Tibial nerve (tissue), 4 donors: Measurements from ENCODE around the gene USP34. TPM values are rescaled to one million over a fixed set of nuclear protein-coding genes. Genes with fewer than 3 reads are reported as not detected.

ENCODE experiments used
- DNase-seq, 2 donors: peaks; one replicate each; pipeline ENCODE4 v3.0.0-alpha.2; 2019; ENCODE audit warnings: low spot score in 2 of 2
- H3K27ac ChIP-seq, 4 donors: fragments of 200-600 bp; sonication (generic) in 3 of 4; one replicate each; pipeline ENCODE4 v1.5.1; 2017 to 2019; ENCODE audit warnings: mild to moderate bottlenecking in 1 of 4
- H3K27me3 ChIP-seq, 2 donors: fragments of 200-600 bp; sonication (generic) in 1 of 2; one replicate each; pipeline versions ENCODE4 v1.5.1 to v1.6.0; 2017 to 2019
- H3K36me3 ChIP-seq, 3 donors: fragments of 200-600 bp; sonication (generic); one replicate each; pipeline ENCODE4 v1.5.1; 2018 to 2019
- H3K4me1 ChIP-seq, 4 donors: fragments of 200-600 bp; sonication (generic) in 3 of 4; one replicate each; pipeline ENCODE4 v1.5.1; 2017 to 2019
- H3K4me3 ChIP-seq, 4 donors: fragments of 200-600 bp; sonication (generic) in 3 of 4; one replicate each; pipeline ENCODE4 v1.5.1; 2017 to 2019; ENCODE audit warnings: mild to moderate bottlenecking in 1 of 4, moderate library complexity in 1 of 4
- H3K9me3 ChIP-seq, 4 donors: fragments of 200-600 bp; sonication (generic) in 3 of 4; one replicate each; pipeline ENCODE4 v1.5.1; 2017 to 2019
- EP300 ChIP-seq, 2 donors: sonication (generic); formaldehyde crosslinking; IDR thresholded peaks; one replicate each; pipeline ENCODE4 v1.6.1; 2017; ENCODE audit warnings: antibody characterized with exemption in 2 of 2, mild to moderate bottlenecking in 1 of 2
- POLR2A ChIP-seq, 2 donors: fragments of 450-650 bp; IDR thresholded peaks; one replicate each; pipeline ENCODE4 v1.6.1; 2017; ENCODE audit warnings: antibody characterized with exemption in 2 of 2, mild to moderate bottlenecking in 2 of 2, moderate library complexity in 2 of 2
- WGBS, 2 donors: methylation state at CpG; one replicate each; pipeline ENCODE4 v1.1.5; 2018; 5-methylcytosine and 5-hydroxymethylcytosine counted together
- total RNA-seq, 4 donors: library from RNA; depleted of rRNA; stranded (reverse); fragments of >200 nt; gene quantifications; one replicate each; pipeline ENCODE4 v1.1.0, GENCODE V29; 2016
- TF ChIP-seq, protein P1 (sequence below), 5 experiments: fragments of 200-600 bp in 3 of 5; fragments of 450-650 bp in 2 of 5; sonication (generic) in 3 of 5; IDR thresholded peaks; one replicate each; pipeline ENCODE4 v1.5.1; 2016 to 2019; ENCODE audit warnings: antibody characterized with exemption in 5 of 5, mild to moderate bottlenecking in 3 of 5, moderate library complexity in 2 of 5

The USP34 gene
- total RNA-seq, 4 donors from 2014 or later: 114 to 211 (median 148) TPM

GRCh38 chr2:61183795-61184194 is 287.1 kb downstream of the USP34 start:
- Histone ChIP-seq H3K4me3 (no peak overlapping the region), H3K4me1 (peaks cover 0 to 42% (median 28%) of the 10 kb centered on the region in 4 donors), H3K9me3 (no peaks in the 10 kb centered on the region), H3K27me3 (no peaks in the 10 kb centered on the region), H3K27ac (no peak overlapping the region), H3K36me3 (peaks cover 2 to 94% (median 24%) of the 10 kb centered on the region in 3 donors)
- no peak for DNase-seq
- no peak for TF ChIP-seq POLR2A (IDR thresholded peaks at IDR 0.05)
- no peak for TF ChIP-seq EP300 (IDR thresholded peaks at IDR 0.05)
- 95 to 98% methylated on average over 3 of the region's 3 CpGs for WGBS, 2 donors

GRCh38 chr2:61182059-61182383 is 288.9 kb downstream of the USP34 start:
- 75 to 78% methylated on average over 6 of the region's 6 CpGs for WGBS, 2 donors
- no peak for DNase-seq
- H3K27me3 ChIP-seq: no peaks in the 10 kb centered on the region
- H3K36me3 ChIP-seq: peaks cover 2 to 76% (median 20%) of the 10 kb centered on the region in 3 donors
- TF ChIP-seq, protein P1, sequence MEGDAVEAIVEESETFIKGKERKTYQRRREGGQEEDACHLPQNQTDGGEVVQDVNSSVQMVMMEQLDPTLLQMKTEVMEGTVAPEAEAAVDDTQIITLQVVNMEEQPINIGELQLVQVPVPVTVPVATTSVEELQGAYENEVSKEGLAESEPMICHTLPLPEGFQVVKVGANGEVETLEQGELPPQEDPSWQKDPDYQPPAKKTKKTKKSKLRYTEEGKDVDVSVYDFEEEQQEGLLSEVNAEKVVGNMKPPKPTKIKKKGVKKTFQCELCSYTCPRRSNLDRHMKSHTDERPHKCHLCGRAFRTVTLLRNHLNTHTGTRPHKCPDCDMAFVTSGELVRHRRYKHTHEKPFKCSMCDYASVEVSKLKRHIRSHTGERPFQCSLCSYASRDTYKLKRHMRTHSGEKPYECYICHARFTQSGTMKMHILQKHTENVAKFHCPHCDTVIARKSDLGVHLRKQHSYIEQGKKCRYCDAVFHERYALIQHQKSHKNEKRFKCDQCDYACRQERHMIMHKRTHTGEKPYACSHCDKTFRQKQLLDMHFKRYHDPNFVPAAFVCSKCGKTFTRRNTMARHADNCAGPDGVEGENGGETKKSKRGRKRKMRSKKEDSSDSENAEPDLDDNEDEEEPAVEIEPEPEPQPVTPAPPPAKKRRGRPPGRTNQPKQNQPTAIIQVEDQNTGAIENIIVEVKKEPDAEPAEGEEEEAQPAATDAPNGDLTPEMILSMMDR (IDR thresholded peaks at IDR 0.05): no peak
- TF ChIP-seq POLR2A (IDR thresholded peaks at IDR 0.05) (no peak), EP300 (IDR thresholded peaks at IDR 0.05) (no peak)
- H3K9me3 ChIP-seq: no peaks in the 10 kb centered on the region
- H3K4me1 ChIP-seq: peaks cover 0 to 52% (median 35%) of the 10 kb centered on the region in 4 donors
- H3K4me3 ChIP-seq: no peak overlapping the region
- H3K27ac ChIP-seq: peak overlapping the region in 2 of 4 donors; percentile 4 to 100

DNA sequence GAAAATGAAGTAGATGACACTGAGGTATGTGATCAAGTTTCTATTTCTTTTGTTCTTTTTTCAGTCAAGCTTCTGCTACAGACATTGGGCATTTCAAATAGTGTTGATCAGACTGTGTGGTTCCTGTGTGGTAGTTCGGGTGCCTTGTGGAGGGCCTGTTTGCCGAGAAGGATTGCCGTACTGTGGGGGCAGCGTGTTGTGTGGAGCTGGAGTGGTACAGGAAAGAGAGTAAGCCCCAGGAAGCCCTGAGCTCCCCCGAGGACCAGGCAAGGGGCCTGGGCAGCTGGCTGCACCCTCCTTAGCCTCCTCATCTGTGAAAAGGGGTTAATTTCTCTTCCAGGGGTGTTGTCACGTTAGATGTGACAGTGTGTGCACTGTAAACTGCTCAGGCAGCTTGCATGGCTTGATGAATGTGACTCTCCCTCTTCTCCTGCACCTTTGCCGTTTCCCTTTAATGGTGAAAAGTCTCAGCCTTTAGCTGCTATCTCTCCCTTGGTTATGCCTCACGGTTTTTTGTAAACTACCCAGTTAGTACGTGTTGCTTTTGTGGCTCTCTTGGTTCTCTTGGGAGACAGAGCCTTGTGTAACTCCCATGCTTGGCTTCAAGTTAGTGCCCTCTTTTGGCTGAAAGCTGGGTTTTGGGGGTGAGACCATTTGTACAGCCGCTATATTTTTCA is 289.4 kb downstream of the USP34 start:
- DNase-seq: no peak
- no peak for TF ChIP-seq POLR2A (IDR thresholded peaks at IDR 0.05)
- TF ChIP-seq, protein P1 (IDR thresholded peaks at IDR 0.05): no peak
- no peaks in the 10 kb centered on the region for H3K27me3 ChIP-seq
- peaks cover 2 to 71% (median 18%) of the 10 kb centered on the region in 3 donors for H3K36me3 ChIP-seq
- no peak overlapping the region for H3K4me3 ChIP-seq
- 62 to 64% methylated on average over 10 of the region's 10 CpGs for WGBS, 2 donors
- no peaks in the 10 kb centered on the region for H3K9me3 ChIP-seq
- H3K4me1 ChIP-seq: peaks cover 0 to 53% (median 35%) of the 10 kb centered on the region in 4 donors
- H3K27ac ChIP-seq: peak overlapping the region in 2 of 4 donors; percentile 4 to 100

DNA sequence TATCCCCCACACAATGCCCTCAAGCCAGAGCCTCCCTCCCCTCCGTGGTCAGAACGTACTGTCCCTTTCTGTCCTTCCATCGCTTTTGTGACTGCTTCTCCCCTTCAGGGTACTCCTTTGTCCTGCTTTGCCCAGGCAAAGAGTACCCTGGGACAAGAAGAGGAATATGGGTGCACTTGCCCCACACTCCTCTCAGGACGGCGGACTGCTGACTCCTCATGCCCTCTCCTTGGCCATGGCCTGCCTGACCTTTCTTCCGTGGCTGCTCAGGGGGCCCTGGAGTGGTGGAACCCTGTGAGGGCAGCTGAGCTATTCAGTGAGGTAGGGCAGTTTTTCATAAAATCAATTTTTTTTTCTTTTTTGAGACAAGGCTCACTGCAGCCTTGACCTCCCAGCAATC is 290.2 kb downstream of the USP34 start:
- TF ChIP-seq, protein P1 (IDR thresholded peaks at IDR 0.05): no peak
- TF ChIP-seq POLR2A (IDR thresholded peaks at IDR 0.05): no peak
- no peak for TF ChIP-seq EP300 (IDR thresholded peaks at IDR 0.05)
- H3K4me1 ChIP-seq: peaks cover 0 to 58% (median 35%) of the 10 kb centered on the region in 4 donors
- H3K4me3 ChIP-seq: no peak overlapping the region
- DNase-seq: no peak
- H3K9me3 ChIP-seq: no peaks in the 10 kb centered on the region
- H3K36me3 ChIP-seq: peaks cover 2 to 62% (median 18%) of the 10 kb centered on the region in 3 donors
- H3K27me3 ChIP-seq: no peaks in the 10 kb centered on the region
- WGBS, 2 donors: 71 to 83% methylated on average over 6 of the region's 6 CpGs
- H3K27ac ChIP-seq: peak overlapping the region in 1 of 4 donors; percentile 100

- TF ChIP-seq EP300 (IDR thresholded peaks at IDR 0.05) (no peak), POLR2A (IDR thresholded peaks at IDR 0.05) (no peak)
- TF ChIP-seq, protein P1 (IDR thresholded peaks at IDR 0.05): no peak
- DNase-seq: no peak
- H3K4me3 ChIP-seq: no peak overlapping the region
- peaks cover 0 to 58% (median 35%) of the 10 kb centered on the region in 4 donors for H3K4me1 ChIP-seq
- H3K27ac ChIP-seq: peak overlapping the region in 2 of 4 donors; percentile 100
- H3K9me3 ChIP-seq: no peaks in the 10 kb centered on the region
- WGBS, 2 donors: 46 to 48% methylated on average over 14 of the region's 14 CpGs
- H3K36me3 ChIP-seq: peaks cover 2 to 55% (median 18%) of the 10 kb centered on the region in 3 donors
- no peaks in the 10 kb centered on the region for H3K27me3 ChIP-seq
Observed at GRCh38 chr2:61179701-61180639, 290.9 kb downstream of the USP34 start.
